HCT116 (cell line): ENCODE results near the gene VWA3B. TPM values are rescaled to one million over a fixed set of nuclear protein-coding genes. Genes with fewer than 3 reads are reported as not detected.

Source experiments
- ATAC-seq: fragments of 200-7000 bp; cut with Tn5 transposase; 2 replicates; pipeline ENCODE4 v1.9.1; 2020; ENCODE audit warnings: mild to moderate bottlenecking, moderate library complexity
- BruUV-seq: library from RNA; stranded (reverse); fragments of 400-500 nt; replicated peaks from 2 replicates; lab custom pipeline; 2021; lab: Mats Ljungman, UMichigan
- CTCF ChIA-PET: fragments of 300-600 bp; sonication (Branson Sonifier 250); formaldehyde crosslinking; loops from one replicate; lab custom pipeline; 2021; ENCODE audit warnings: antibody characterized with exemption; lab: Charles Lee
- POLR2A ChIA-PET: fragments of 300-600, 350-600 bp; sonication (Branson Sonifier 250); formaldehyde crosslinking; loops from one replicate; lab custom pipeline; 2021; ENCODE audit warnings: antibody characterized with exemption; lab: Charles Lee
- RAD21 ChIA-PET, 2 experiments: fragments of 300-600 bp; sonication (Branson Sonifier 250); formaldehyde crosslinking; loops; one replicate each; lab custom pipeline; 2023; ENCODE audit warnings: low total read pairs in 2 of 2; ENCODE audit not compliant: uncharacterized antibody in 2 of 2, unreplicated experiment in 2 of 2, low non-redundant PET in 1 of 2; lab: Charles Lee
- DNase-seq: peaks from one replicate; pipeline ENCODE4 v3.0.0-alpha.2; 2010; ENCODE audit warnings: low read depth, low spot score
- H2AFZ ChIP-seq: fragments of 200-600 bp; shearing (Covaris generic), sonication (generic); 2 replicates; pipeline ENCODE4 v1.6.1; 2017; ENCODE audit warnings: low read depth, mixed run types, mixed read lengths, antibody characterized with exemption, low read length; ENCODE audit not compliant: poor library complexity, severe bottlenecking
- H3K27ac ChIP-seq: 2 replicates; pipeline ENCODE4 v1.5.1; 2012; ENCODE audit warnings: low read depth, low read length
- H3K27me3 ChIP-seq: fragments of 200-600 bp; sonication (generic); 2 replicates; pipeline ENCODE4 v1.6.1; 2016; ENCODE audit warnings: mixed run types, low read length, mixed read lengths; ENCODE audit not compliant: insufficient read depth
- H3K36me3 ChIP-seq, 2 experiments: fragments of 200-500 bp in 1 of 2; fragments of 200-600 bp in 1 of 2; sonication (Bioruptor generic) in 1 of 2; sonication (generic) in 1 of 2; 2 replicates each; pipeline versions ENCODE4 v1.5.1 to v1.6.1; 2014 to 2016; ENCODE audit warnings: low read length in 2 of 2, inconsistent platforms in 1 of 2, mixed read lengths in 1 of 2, mixed run types in 1 of 2; ENCODE audit not compliant: insufficient read depth in 2 of 2, control insufficient read depth in 1 of 2
- H3K4me1 ChIP-seq, 2 experiments: fragments of 200-600 bp in 1 of 2; sonication (generic) in 1 of 2; 2 replicates each; pipeline versions ENCODE4 v1.5.1 to v1.6.1; 2012 to 2017; ENCODE audit warnings: low read length in 2 of 2, inconsistent platforms in 1 of 2, mild to moderate bottlenecking in 1 of 2, mixed read lengths in 1 of 2, mixed run types in 1 of 2, moderate library complexity in 1 of 2; ENCODE audit not compliant: insufficient read depth in 2 of 2, control insufficient read depth in 1 of 2
- H3K4me2 ChIP-seq: fragments of 200-600 bp; sonication (generic); 2 replicates; pipeline ENCODE4 v1.6.1; 2017; ENCODE audit warnings: mixed run types, low read length, mixed read lengths
- H3K4me3 ChIP-seq, 2 experiments: fragments of 200-600 bp in 1 of 2; sonication (generic) in 1 of 2; replicated peaks in 1 of 2; 2 replicates each; pipeline ENCODE4 v1.5.1; 2011 to 2016; ENCODE audit warnings: low read length in 2 of 2, control low read depth in 1 of 2, low read depth in 1 of 2, mild to moderate bottlenecking in 1 of 2, mixed read lengths in 1 of 2, mixed run types in 1 of 2
- H3K79me2 ChIP-seq: fragments of 200-600 bp; sonication (generic); 2 replicates; pipeline ENCODE4 v1.6.1; 2017; ENCODE audit warnings: mild to moderate bottlenecking, mixed run types, low read length, moderate library complexity, mixed read lengths; ENCODE audit not compliant: insufficient read depth
- H3K9ac ChIP-seq: fragments of 200-600 bp; sonication (generic); 2 replicates; pipeline ENCODE4 v1.6.1; 2016; ENCODE audit warnings: low read length, mixed read lengths
- H3K9me2 ChIP-seq: fragments of 200-600 bp; sonication (generic), shearing (Covaris generic); 2 replicates; pipeline ENCODE4 v1.6.1; 2017; ENCODE audit warnings: mixed run types, mild to moderate bottlenecking, moderate library complexity; ENCODE audit not compliant: insufficient read depth
- H3K9me3 ChIP-seq, 2 experiments: fragments of 200-500 bp in 1 of 2; fragments of 200-600 bp in 1 of 2; sonication (Bioruptor generic) in 1 of 2; sonication (generic) in 1 of 2; 2 replicates each; pipeline ENCODE4 v1.6.1; 2014 to 2017; ENCODE audit warnings: low read length in 2 of 2, mixed read lengths in 2 of 2, inconsistent platforms in 1 of 2, low read depth in 1 of 2, mild to moderate bottlenecking in 1 of 2, mixed run types in 1 of 2, moderate library complexity in 1 of 2; ENCODE audit not compliant: control insufficient read depth in 1 of 2, insufficient read depth in 1 of 2
- H4K20me1 ChIP-seq: fragments of 200-600 bp; sonication (generic), shearing (Covaris generic); 2 replicates; pipeline ENCODE4 v1.6.1; 2017; ENCODE audit warnings: mixed run types, mild to moderate bottlenecking, moderate library complexity; ENCODE audit not compliant: insufficient read depth
- CEBPB ChIP-seq: IDR thresholded peaks from 2 replicates; pipeline ENCODE4 v1.6.1; 2012; ENCODE audit warnings: low read depth
- EZH2 ChIP-seq: fragments of 200-600 bp; sonication (generic); IDR thresholded peaks from 2 replicates; pipeline ENCODE4 v1.6.1; 2017; ENCODE audit warnings: antibody characterized with exemption, mixed run types
- POLR2A ChIP-seq: IDR thresholded peaks from 2 replicates; pipeline ENCODE4 v1.7.0; 2011; ENCODE audit warnings: borderline replicate concordance; ENCODE audit not compliant: insufficient read depth, insufficient read length; ENCODE audit errors: extremely low read depth
- SP1 ChIP-seq: IDR thresholded peaks from 2 replicates; pipeline ENCODE4 v1.6.1; 2012; ENCODE audit warnings: low read depth
- YY1 ChIP-seq: IDR thresholded peaks from 2 replicates; pipeline ENCODE4 v1.6.1; 2011; ENCODE audit warnings: low read length, low read depth, moderate library complexity, mild to moderate bottlenecking; ENCODE audit not compliant: insufficient replicate concordance; ENCODE audit errors: extremely low read depth
- ZNF274 ChIP-seq: fragments of 200-500 bp; sonication (Bioruptor generic); IDR thresholded peaks from 2 replicates; pipeline ENCODE4 v1.6.1; 2014; ENCODE audit warnings: mild to moderate bottlenecking, low read depth, low read length, inconsistent platforms
- intact Hi-C: fragments of 100-400 bp; cut with micrococcal nuclease; formaldehyde crosslinking; loops from 2 replicates; pipeline ENCODE4 v1.10.0; 2022
- total RNA-seq: library from RNA; stranded (reverse); gene quantifications from one replicate; pipeline ENCODE4 v1.2.1, GENCODE V29; 2021; ENCODE audit not compliant: unreplicated experiment

Gene VWA3B
- total RNA-seq, 1 experiment from 2014 or later, result 0.47 TPM

DNA sequence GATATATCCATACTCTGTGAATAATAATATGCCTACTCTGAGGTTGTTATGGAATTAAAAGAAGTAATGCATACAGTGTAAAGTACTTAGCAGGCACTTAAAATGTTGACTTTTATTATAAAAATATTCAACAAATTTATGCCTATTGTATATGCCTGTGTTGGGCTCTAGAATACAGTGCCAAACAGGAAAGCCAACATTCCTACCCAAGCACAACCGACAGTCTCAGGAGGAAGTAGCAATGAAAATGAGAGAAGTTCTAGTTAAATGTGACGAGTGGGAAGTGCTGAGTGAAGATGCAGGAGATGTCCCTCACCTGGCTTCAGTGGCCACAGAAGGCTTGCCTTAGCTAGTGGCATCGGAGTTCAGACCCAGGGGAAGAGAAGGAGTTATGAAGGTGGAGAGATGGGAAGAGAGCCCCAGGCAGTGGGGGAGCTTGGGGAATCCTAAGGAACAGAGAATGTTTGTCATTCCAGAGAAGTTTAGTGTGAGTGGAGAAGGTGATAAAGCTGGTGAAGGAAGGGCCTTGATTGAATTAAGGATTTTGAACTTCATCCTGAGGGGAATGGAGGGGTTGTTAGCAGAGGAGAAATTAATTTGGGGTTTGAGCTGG lies 153.9 kb downstream of the VWA3B start:
- TF ChIP-seq SP1, result no peak
- TF ChIP-seq, all 23 proteins: peak for 0

DNA sequence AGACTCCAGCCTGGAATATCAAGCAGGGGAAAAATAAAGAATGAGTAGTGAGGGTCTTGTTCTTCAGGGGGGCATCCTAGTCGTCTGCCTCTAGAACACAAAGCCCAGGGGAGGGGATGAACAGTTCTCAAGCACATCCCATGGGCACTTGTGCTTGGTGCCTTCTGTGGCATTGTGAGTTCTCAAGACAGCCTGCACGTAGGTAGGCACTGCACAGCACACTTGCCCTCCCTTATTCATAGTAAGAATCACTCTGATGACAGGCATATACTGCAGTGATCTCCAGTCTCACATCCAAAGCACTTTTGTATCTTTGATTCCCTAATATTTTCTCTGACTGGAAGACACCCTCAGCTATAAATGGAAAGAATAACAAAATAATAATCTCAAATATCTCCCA lies 154.6 kb downstream of the VWA3B start:
- H2AFZ ChIP-seq, result no peak overlapping the region
- H4K20me1 ChIP-seq, result no peaks in the 10 kb centered on the region
- H3K4me1 ChIP-seq, result no peaks in the 10 kb centered on the region
- BruUV-seq, result no TSS peak
- no peaks in the 10 kb centered on the region for H3K27me3 ChIP-seq
- H3K79me2 ChIP-seq, result no peaks in the 10 kb centered on the region
- POLR2A ChIA-PET, result no interaction called here
- no peaks in the 10 kb centered on the region for H3K9me2 ChIP-seq
- intact Hi-C loops, result no loop called here
- DNase-seq, result no peak
- H3K36me3 ChIP-seq, result no peaks in the 10 kb centered on the region
- no peak overlapping the region for H3K4me3 ChIP-seq
- ATAC-seq, result no peak
- H3K4me2 ChIP-seq, result no peak overlapping the region
- no peak overlapping the region for H3K9ac ChIP-seq
- RAD21 ChIA-PET, result no interaction called here
- CTCF ChIA-PET, result no interaction called here
- no peak for TF ChIP-seq YY1
- TF ChIP-seq POLR2A, result no peak
- no peak for TF ChIP-seq EZH2
- TF ChIP-seq ZNF274, result no peak
- no peak for TF ChIP-seq CEBPB
- H3K27ac ChIP-seq, result no peak overlapping the region
- H3K9me3 ChIP-seq, result 0 out of 4 replicates have a peak, but pooled peaks cover 0 to 3% of the 10 kb centered on the region in 2 experiments

More for the DNA sequence above, 153.9 kb downstream of the VWA3B start:
- ATAC-seq (no peak), DNase-seq (no peak)
- H3K27me3 ChIP-seq, result no peaks in the 10 kb centered on the region
- CTCF ChIA-PET, result no interaction called here
- no TSS peak for BruUV-seq
- no peak overlapping the region for H3K4me2 ChIP-seq
- H4K20me1 ChIP-seq, result no peaks in the 10 kb centered on the region
- intact Hi-C loops, result no loop called here
- H3K4me3 ChIP-seq, result no peak overlapping the region
- RAD21 ChIA-PET, result no interaction called here
- H3K9me3 ChIP-seq, result 0 out of 4 replicates have a peak, but pooled peaks cover 0 to 3% of the 10 kb centered on the region in 2 experiments
- no peak overlapping the region for H3K9ac ChIP-seq
- no peaks in the 10 kb centered on the region for H3K9me2 ChIP-seq
- POLR2A ChIA-PET, result no interaction called here
- H2AFZ ChIP-seq, result no peak overlapping the region
- no peaks in the 10 kb centered on the region for H3K4me1 ChIP-seq
- H3K27ac ChIP-seq, result no peak overlapping the region
- no peaks in the 10 kb centered on the region for H3K79me2 ChIP-seq
- H3K36me3 ChIP-seq, result no peaks in the 10 kb centered on the region
